ENCODE results near the gene NT5C3B. TPM values are rescaled to one million over a fixed set of nuclear protein-coding genes. Genes with fewer than 3 reads are reported as not detected.

Gene NT5C3B
- polyA plus RNA-seq, 1 donor (not counting 4 experiments of a cell fraction or from before 2014, with no cell fraction given) = 109 TPM

DNA sequence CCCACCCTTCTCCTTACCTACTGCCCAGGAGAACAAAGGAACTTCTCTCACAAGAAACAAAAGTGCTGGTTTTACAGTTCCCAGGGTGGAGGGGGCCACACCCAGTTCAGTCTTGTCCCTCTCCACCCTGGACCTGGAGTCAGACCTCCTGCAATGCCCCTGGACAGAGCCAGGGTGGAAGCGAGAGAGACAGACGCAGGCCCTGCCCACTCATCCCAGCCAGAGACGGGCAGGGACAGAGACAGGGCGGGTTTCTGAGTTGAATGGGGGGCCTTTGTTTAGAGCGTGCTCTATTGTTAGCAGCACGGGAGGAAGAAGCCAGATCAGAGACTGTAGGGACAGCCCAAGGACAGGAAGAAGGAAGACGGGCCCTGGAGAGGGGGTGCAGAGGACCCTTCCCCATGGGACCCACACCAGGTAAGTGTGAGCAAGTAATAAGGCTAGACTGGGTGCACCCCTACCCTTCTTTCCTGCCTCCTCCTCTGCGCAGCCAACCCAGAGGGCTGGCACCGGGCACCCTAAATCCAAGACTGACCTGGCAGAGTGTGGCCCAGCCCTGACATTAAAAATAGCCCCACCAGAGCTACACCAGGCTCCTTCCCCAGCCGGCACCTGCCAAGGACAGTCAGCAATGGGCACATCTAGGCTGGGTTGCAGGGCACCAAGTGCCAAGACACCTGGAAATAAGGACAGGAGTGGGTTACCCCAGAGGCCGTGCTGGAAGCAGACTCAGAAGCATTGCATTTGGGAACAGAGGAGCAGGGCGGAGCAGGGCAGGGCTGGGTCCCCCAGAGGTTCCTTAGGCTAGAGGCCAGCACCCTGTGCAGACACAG lies 60.4 kb downstream of the NT5C3B start:
- Histone ChIP-seq H3K36me3 (ENCODE audit: control insufficient read depth in 2 of 2, extremely low read depth in 1 of 2, insufficient read depth in 2 of 2, low read length in 2 of 2) (peaks cover 30 to 42% of the 10 kb centered on the region in 2 experiments), H3K9me3 (ENCODE audit: control insufficient read depth, low read depth, low read length) (no peaks in the 10 kb centered on the region), H3K4me1 (ENCODE audit: control insufficient read depth, extremely low read depth, insufficient read depth, low read length) (peaks cover 76% of the 10 kb centered on the region), H3K4me3 (ENCODE audit: control insufficient read depth in 2 of 3, extremely low read depth in 1 of 3, insufficient read depth in 2 of 3, low read depth in 1 of 3, low read length in 3 of 3) (peak overlapping the region in 2 of 3 experiments; percentile 19 to 35), H3K4me2 (ENCODE audit: control insufficient read depth, extremely low read depth, insufficient read depth, low read depth, low read length) (peak overlapping the region; percentile 62), H3K27ac (ENCODE audit: control insufficient read depth, insufficient read depth, low read length) (peak overlapping the region; percentile 75), H3K79me2 (ENCODE audit: control insufficient read depth, insufficient read depth, low read length) (peaks cover 84% of the 10 kb centered on the region), H3K9ac (ENCODE audit: control insufficient read depth, extremely low read depth, insufficient read depth, low read length) (peak overlapping the region; percentile 47), H3K27me3 (ENCODE audit: control insufficient read depth, extremely low read depth, insufficient read depth, low read length) (no peaks in the 10 kb centered on the region), H2AFZ (ENCODE audit: control insufficient read depth, low read length) (no peak overlapping the region), H4K20me1 (ENCODE audit: control insufficient read depth, extremely low read depth, insufficient read depth, low read length) (peaks cover 27% of the 10 kb centered on the region), H3K9me1 (ENCODE audit: control insufficient read depth, extremely low read depth, insufficient read depth, low read length) (peaks cover 3% of the 10 kb centered on the region)
- dilution Hi-C loops (cut with MboI; ENCODE audit: extremely low pct_ligation_motif_present, low sequenced_read_pairs) = no loop called here
- DNase-seq (ENCODE audit: low read depth, low spot score) (no peak), FAIRE-seq (peak; percentile 75)
- TF ChIP-seq, protein P1, sequence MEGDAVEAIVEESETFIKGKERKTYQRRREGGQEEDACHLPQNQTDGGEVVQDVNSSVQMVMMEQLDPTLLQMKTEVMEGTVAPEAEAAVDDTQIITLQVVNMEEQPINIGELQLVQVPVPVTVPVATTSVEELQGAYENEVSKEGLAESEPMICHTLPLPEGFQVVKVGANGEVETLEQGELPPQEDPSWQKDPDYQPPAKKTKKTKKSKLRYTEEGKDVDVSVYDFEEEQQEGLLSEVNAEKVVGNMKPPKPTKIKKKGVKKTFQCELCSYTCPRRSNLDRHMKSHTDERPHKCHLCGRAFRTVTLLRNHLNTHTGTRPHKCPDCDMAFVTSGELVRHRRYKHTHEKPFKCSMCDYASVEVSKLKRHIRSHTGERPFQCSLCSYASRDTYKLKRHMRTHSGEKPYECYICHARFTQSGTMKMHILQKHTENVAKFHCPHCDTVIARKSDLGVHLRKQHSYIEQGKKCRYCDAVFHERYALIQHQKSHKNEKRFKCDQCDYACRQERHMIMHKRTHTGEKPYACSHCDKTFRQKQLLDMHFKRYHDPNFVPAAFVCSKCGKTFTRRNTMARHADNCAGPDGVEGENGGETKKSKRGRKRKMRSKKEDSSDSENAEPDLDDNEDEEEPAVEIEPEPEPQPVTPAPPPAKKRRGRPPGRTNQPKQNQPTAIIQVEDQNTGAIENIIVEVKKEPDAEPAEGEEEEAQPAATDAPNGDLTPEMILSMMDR (optimal IDR thresholded peaks at IDR 0.05 in 1 of 3, IDR thresholded peaks at IDR 0.05 in 1 of 3, conservative IDR thresholded peaks at IDR 0.05 in 1 of 3; ENCODE audit: extremely low read depth in 1 of 3, insufficient read depth in 2 of 3, low read length in 3 of 3) = no peak
- TF ChIP-seq EZH2 (IDR thresholded peaks at IDR 0.05; ENCODE audit: low read length) = no peak

Small RNA genes within 50 kb of the gene (small RNA-seq; reads per million reads assigned to genes)
- gene AC125257.2 (ENCODE audit: insufficient read length in 3 of 3, low read depth in 3 of 3, low replicate concordance in 1 of 3) = 0 reads per million in 3 experiments

Other genes with a start within 250 kb of the NT5C3B start
- 26,041 to 32,523 TPM (median 29,603 TPM) in 3 replicates for gene KRT14, start 249.3 kb downstream of the NT5C3B start, polyA plus RNA-seq
- gene KRT16, start 223.5 kb downstream of the NT5C3B start, polyA plus RNA-seq = 1,163 to 4,746 TPM (median 1,851 TPM) in 3 replicates
- gene KRT17, start 211.7 kb downstream of the NT5C3B start, polyA plus RNA-seq = 6,440 to 12,579 TPM (median 8,666 TPM) in 3 replicates
- 236 to 308 TPM (median 272 TPM) in 3 replicates for gene EIF1, start 147.3 kb downstream of the NT5C3B start, polyA plus RNA-seq
- gene GAST, start 123.9 kb downstream of the NT5C3B start, polyA plus RNA-seq = 0.40 to 4.8 TPM (median 0.87 TPM) in 3 replicates
- gene HAP1, start 101.6 kb downstream of the NT5C3B start, polyA plus RNA-seq = 0.95 to 2.3 TPM (median 1.6 TPM) in 3 replicates
- 152 to 261 TPM (median 192 TPM) in 3 replicates for gene JUP, start 49.5 kb downstream of the NT5C3B start, polyA plus RNA-seq
- gene P3H4, start 24.3 kb downstream of the NT5C3B start, polyA plus RNA-seq = 4.2 to 8.4 TPM (median 5.9 TPM) in 3 replicates
- 0.37 to 0.73 TPM (median 0.38 TPM) in 3 replicates for gene FKBP10, start 23.2 kb downstream of the NT5C3B start, polyA plus RNA-seq
- 0.06 to 0.21 TPM (median 0.19 TPM) in 3 replicates for gene KLHL10, start 1.6 kb upstream of the NT5C3B start, polyA plus RNA-seq
- 4.7 to 6.7 TPM (median 5.2 TPM) in 3 replicates for gene KLHL11, start 29.2 kb upstream of the NT5C3B start, polyA plus RNA-seq
- 310 to 444 TPM (median 363 TPM) in 3 replicates for gene ACLY, start 82.7 kb upstream of the NT5C3B start, polyA plus RNA-seq
- 0.07 to 0.20 TPM (median 0.17 TPM) in 3 replicates for gene ODAD4, start 94.4 kb upstream of the NT5C3B start, polyA plus RNA-seq
- 32.4 to 37.8 TPM (median 37.2 TPM) in 3 replicates for gene CNP, start 130.6 kb upstream of the NT5C3B start, polyA plus RNA-seq
- gene DNAJC7, start 181.2 kb upstream of the NT5C3B start, polyA plus RNA-seq = 55.3 to 82.5 TPM (median 67.4 TPM) in 3 replicates
- gene NKIRAS2, start 183.9 kb upstream of the NT5C3B start, polyA plus RNA-seq = 24.7 to 35.2 TPM (median 26.3 TPM) in 3 replicates
- gene C17orf113, start 214.4 kb upstream of the NT5C3B start, polyA plus RNA-seq = 0.06 to 0.26 TPM (median 0.12 TPM) in 3 replicates